ENCODE data around the gene FBXW8. TPM values are rescaled to one million over a fixed set of nuclear protein-coding genes. Genes with fewer than 3 reads are reported as not detected.

Gene FBXW8
- total RNA-seq, 2 experiments from 2014 or later = 12.0 to 14.1 TPM

DNA sequence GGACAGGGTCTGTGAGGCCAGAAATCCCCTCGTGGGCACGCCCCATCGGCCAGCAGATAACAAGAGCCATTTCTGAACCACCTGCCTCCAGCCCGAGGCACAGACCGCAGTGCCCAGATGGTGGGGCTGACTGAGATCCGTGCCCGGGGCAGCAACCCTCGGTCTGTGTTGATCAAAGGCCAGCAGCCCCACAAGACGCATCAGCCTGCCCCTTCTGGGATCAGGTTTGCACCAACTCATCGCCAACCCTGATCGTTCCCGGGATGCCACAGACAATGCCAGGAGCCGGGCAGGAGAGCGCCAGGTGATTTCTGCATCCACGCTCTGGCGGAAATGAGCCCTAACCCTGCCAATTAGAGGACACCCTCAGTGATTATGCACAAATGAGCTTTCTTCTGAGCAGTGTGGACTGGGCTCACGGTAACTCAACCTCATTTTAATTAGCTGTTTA, 124.0 kb downstream of the FBXW8 start:
- Mint-ChIP-seq H3K9me3 (no peaks in the 10 kb centered on the region), H3K27ac (no peak overlapping the region), H3K36me3 (peaks cover 3% of the 10 kb centered on the region), H3K4me3 (no peak overlapping the region), H3K4me1 (peaks cover 3% of the 10 kb centered on the region), H3K27me3 (no peaks in the 10 kb centered on the region)
- DNase-seq (no peak), ATAC-seq (ENCODE audit: low read depth) (no peak)
- POLR2A ChIA-PET = no interaction called here

GRCh38 chr12:117035287-117035686, 124.5 kb downstream of the FBXW8 start:
- peaks cover 3% of the 10 kb centered on the region for H3K36me3 Mint-ChIP-seq

GRCh38 chr12:117036046-117036445, 125.3 kb downstream of the FBXW8 start:
- H3K27me3 Mint-ChIP-seq = no peaks in the 10 kb centered on the region
- peaks cover 6% of the 10 kb centered on the region for H3K4me1 Mint-ChIP-seq
- POLR2A ChIA-PET = no interaction called here
- ATAC-seq (ENCODE audit: low read depth) (no peak), DNase-seq (no peak)
- no peak overlapping the region for H3K4me3 Mint-ChIP-seq
- H3K27ac Mint-ChIP-seq = no peak overlapping the region
- H3K36me3 Mint-ChIP-seq = peaks cover 4% of the 10 kb centered on the region
- no peaks in the 10 kb centered on the region for H3K9me3 Mint-ChIP-seq

More at GRCh38 chr12:117035287-117035686, 124.5 kb downstream of the FBXW8 start:
- Mint-ChIP-seq H3K4me1 (peaks cover 3% of the 10 kb centered on the region), H3K27ac (no peak overlapping the region), H3K27me3 (no peaks in the 10 kb centered on the region), H3K9me3 (no peaks in the 10 kb centered on the region), H3K4me3 (no peak overlapping the region)
- ATAC-seq (ENCODE audit: low read depth) = no peak
- no peak for DNase-seq
- POLR2A ChIA-PET = no interaction called here

- ATAC-seq (ENCODE audit: low read depth) (no peak), DNase-seq (peak; percentile 20)
- Mint-ChIP-seq H3K27ac (no peak overlapping the region), H3K36me3 (peaks cover 2% of the 10 kb centered on the region), H3K4me1 (peaks cover 5% of the 10 kb centered on the region), H3K4me3 (no peak overlapping the region), H3K27me3 (no peaks in the 10 kb centered on the region), H3K9me3 (no peaks in the 10 kb centered on the region)
- POLR2A ChIA-PET = no interaction called here
These were observed 125.8 kb downstream of the FBXW8 start for GRCh38 chr12:117036547-117036946.

GRCh38 chr12:117037289-117038022, 126.7 kb downstream of the FBXW8 start:
- POLR2A ChIA-PET = interaction anchor here (0.6 kb wide), 1 partner anchor 68 kb away, joined by 3 read pairs; no protein-coding TSS in a partner anchor
- Mint-ChIP-seq H3K36me3 (peaks cover 2% of the 10 kb centered on the region), H3K27me3 (no peaks in the 10 kb centered on the region), H3K4me3 (no peak overlapping the region), H3K9me3 (no peaks in the 10 kb centered on the region), H3K4me1 (peaks cover 3% of the 10 kb centered on the region), H3K27ac (no peak overlapping the region)
- no peak for DNase-seq
- no peak for ATAC-seq (ENCODE audit: low read depth)

DNA sequence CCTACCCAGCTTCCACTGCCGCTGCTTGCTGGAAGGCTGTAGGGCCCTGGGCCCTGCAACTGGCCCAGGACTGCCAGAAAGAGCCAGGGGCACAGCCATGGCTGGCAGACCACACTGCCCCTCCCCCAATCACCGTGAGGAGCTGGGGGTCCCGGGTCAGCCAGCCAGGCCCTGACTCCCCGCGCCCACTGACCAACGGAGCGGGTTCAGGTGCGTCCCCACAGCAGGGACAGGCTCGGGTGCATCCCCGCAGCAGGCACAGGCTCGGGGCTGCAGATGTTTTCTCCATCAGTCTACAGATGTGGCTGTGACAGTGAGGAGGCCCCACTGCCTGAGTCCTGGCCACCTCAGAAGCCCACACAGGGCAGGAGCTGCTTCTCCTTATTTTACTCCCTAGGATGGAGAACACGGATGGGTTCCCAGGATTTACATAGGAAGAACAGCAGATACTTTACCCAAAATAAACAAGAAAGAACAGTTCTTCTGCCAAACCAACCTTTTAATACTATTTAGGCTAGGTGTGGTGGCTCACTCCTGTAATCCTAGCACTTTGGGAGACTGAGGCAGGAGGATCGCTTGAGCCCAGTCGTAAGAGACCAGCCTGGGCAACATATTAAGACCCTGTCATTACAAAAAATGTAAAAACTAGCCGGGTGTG, 127.4 kb downstream of the FBXW8 start:
- Mint-ChIP-seq H3K27me3 (no peaks in the 10 kb centered on the region), H3K9me3 (no peaks in the 10 kb centered on the region), H3K27ac (no peak overlapping the region), H3K4me3 (no peak overlapping the region), H3K36me3 (peaks cover 2% of the 10 kb centered on the region), H3K4me1 (peaks cover 3% of the 10 kb centered on the region)
- POLR2A ChIA-PET = interaction anchor here (0.7 kb wide), 1 partner anchor 91 kb away, joined by 4 read pairs; no protein-coding TSS in a partner anchor
- no peak for DNase-seq
- no peak for ATAC-seq (ENCODE audit: low read depth)

GRCh38 chr12:117038919-117039318, 128.2 kb downstream of the FBXW8 start:
- ATAC-seq (ENCODE audit: low read depth) (no peak), DNase-seq (no peak)
- peaks cover 3% of the 10 kb centered on the region for H3K4me1 Mint-ChIP-seq
- POLR2A ChIA-PET = interaction anchor here (0.7 kb wide), 1 partner anchor 90 kb away, joined by 4 read pairs; no protein-coding TSS in a partner anchor
- no peaks in the 10 kb centered on the region for H3K27me3 Mint-ChIP-seq
- peaks cover 2% of the 10 kb centered on the region for H3K36me3 Mint-ChIP-seq
- no peak overlapping the region for H3K27ac Mint-ChIP-seq
- H3K9me3 Mint-ChIP-seq = no peaks in the 10 kb centered on the region
- no peak overlapping the region for H3K4me3 Mint-ChIP-seq

DNA sequence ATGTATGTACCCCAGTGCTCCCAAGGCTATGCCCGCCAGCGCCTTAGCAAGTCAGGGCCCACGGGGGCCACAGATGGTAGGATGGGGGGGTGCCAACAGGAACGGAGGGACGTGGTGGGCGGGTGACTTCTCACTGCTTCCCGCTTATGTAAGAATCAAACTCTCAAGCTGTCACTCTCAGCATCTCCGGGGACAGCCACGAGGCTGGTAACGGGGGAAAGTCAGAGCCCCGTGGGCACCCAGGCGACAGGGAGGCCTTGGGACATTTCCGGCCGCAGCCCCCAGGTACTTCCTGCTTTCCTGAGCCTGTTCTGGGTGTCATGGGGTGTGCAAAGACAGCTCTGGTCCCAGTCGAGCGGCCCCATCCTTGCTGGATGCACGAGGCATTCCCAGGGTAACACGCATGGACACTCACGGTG, 129.2 kb downstream of the FBXW8 start:
- POLR2A ChIA-PET = no interaction called here
- Mint-ChIP-seq H3K36me3 (peaks cover 2% of the 10 kb centered on the region), H3K4me1 (peaks cover 3% of the 10 kb centered on the region), H3K4me3 (no peak overlapping the region), H3K27me3 (no peaks in the 10 kb centered on the region), H3K9me3 (no peaks in the 10 kb centered on the region), H3K27ac (no peak overlapping the region)
- ATAC-seq (ENCODE audit: low read depth) (no peak), DNase-seq (no peak)

- DNase-seq (no peak), ATAC-seq (ENCODE audit: low read depth) (no peak)
- POLR2A ChIA-PET = no interaction called here
- peaks cover 3% of the 10 kb centered on the region for H3K4me1 Mint-ChIP-seq
- no peak overlapping the region for H3K4me3 Mint-ChIP-seq
- H3K36me3 Mint-ChIP-seq = peaks cover 2% of the 10 kb centered on the region
- no peaks in the 10 kb centered on the region for H3K9me3 Mint-ChIP-seq
- no peaks in the 10 kb centered on the region for H3K27me3 Mint-ChIP-seq
- peak overlapping the region; percentile 86 for H3K27ac Mint-ChIP-seq
These were observed 129.7 kb downstream of the FBXW8 start for GRCh38 chr12:117040496-117040895.

DNA sequence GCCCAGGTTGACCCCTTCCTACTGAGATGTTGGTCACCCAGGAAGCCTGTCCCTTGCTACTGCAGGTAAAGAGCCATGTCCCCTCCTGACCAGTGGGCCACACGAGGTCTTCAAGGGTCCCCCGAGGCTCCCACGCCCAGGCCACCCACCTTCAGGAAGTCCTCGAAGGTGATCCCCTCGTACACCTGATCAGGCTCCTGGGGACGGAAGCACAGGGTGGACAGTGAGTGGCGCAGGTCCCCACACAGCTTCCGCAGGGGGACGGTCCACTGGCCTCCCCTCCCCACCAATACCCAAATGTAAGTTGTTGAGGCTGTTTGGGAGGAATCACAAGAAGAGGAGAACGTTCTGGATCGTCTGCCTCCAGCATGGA, 131.0 kb downstream of the FBXW8 start:
- POLR2A ChIA-PET = no interaction called here

GRCh38 chr12:117042171-117042842, 131.6 kb downstream of the FBXW8 start:
- POLR2A ChIA-PET = no interaction called here
- H3K9me3 Mint-ChIP-seq = no peaks in the 10 kb centered on the region
- ATAC-seq (ENCODE audit: low read depth) (no peak), DNase-seq (no peak)
- no peak overlapping the region for H3K27ac Mint-ChIP-seq
- no peaks in the 10 kb centered on the region for H3K27me3 Mint-ChIP-seq
- H3K4me1 Mint-ChIP-seq = peaks cover 8% of the 10 kb centered on the region
- peaks cover 6% of the 10 kb centered on the region for H3K36me3 Mint-ChIP-seq
- no peak overlapping the region for H3K4me3 Mint-ChIP-seq

More for the DNA sequence above, 131.0 kb downstream of the FBXW8 start:
- Mint-ChIP-seq H3K9me3 (no peaks in the 10 kb centered on the region), H3K4me1 (peaks cover 8% of the 10 kb centered on the region), H3K36me3 (peaks cover 6% of the 10 kb centered on the region), H3K27me3 (no peaks in the 10 kb centered on the region), H3K27ac (no peak overlapping the region), H3K4me3 (no peak overlapping the region)
- ATAC-seq (ENCODE audit: low read depth) (no peak), DNase-seq (no peak)

- POLR2A ChIA-PET = no interaction called here
- Mint-ChIP-seq H3K27ac (no peak overlapping the region), H3K27me3 (no peaks in the 10 kb centered on the region), H3K4me3 (no peak overlapping the region), H3K36me3 (peaks cover 6% of the 10 kb centered on the region), H3K9me3 (no peaks in the 10 kb centered on the region), H3K4me1 (peaks cover 8% of the 10 kb centered on the region)
- ATAC-seq (ENCODE audit: low read depth) (no peak), DNase-seq (no peak)
These were observed 132.1 kb downstream of the FBXW8 start for GRCh38 chr12:117042862-117043261.

- DNase-seq (no peak), ATAC-seq (ENCODE audit: low read depth) (no peak)
- Mint-ChIP-seq H3K9me3 (no peaks in the 10 kb centered on the region), H3K4me1 (peaks cover 8% of the 10 kb centered on the region), H3K36me3 (peaks cover 6% of the 10 kb centered on the region), H3K27ac (no peak overlapping the region), H3K27me3 (no peaks in the 10 kb centered on the region), H3K4me3 (no peak overlapping the region)
- POLR2A ChIA-PET = no interaction called here
These were observed 133.6 kb downstream of the FBXW8 start for GRCh38 chr12:117044311-117044710.

All from activated naive CD8-positive, alpha-beta T cell treated with anti-CD3 and anti-CD28 coated beads, Interleukin-2, amount 10 ng/mL, durations not matched to agents 7 days and 5 days (primary cell).